DND-41 (cell line): ENCODE data around the gene FOXJ3.

Experiments
- ATAC-seq: fragments of 200-7000 bp; cut with Tn5 transposase; 3 replicates; pipeline ENCODE4 v1.9.1; 2021; ENCODE audit warnings: low read depth; ENCODE audit not compliant: insufficient read depth
- DNase-seq: peaks from one replicate; pipeline ENCODE4 v3.0.0-alpha.2; 2020
- H2AFZ ChIP-seq: 2 replicates; pipeline ENCODE4 v1.6.0; 2012; ENCODE audit warnings: low read depth, low read length
- H3K27ac ChIP-seq: 2 replicates; pipeline ENCODE4 v1.5.1; 2012; ENCODE audit warnings: low read length, inconsistent platforms
- H3K27me3 ChIP-seq: fragments of 200-600 bp; sonication (generic); 2 replicates; pipeline ENCODE4 v1.6.0; 2012; ENCODE audit warnings: low read length, mild to moderate bottlenecking, inconsistent platforms; ENCODE audit not compliant: insufficient read depth, poor library complexity
- H3K36me3 ChIP-seq: 2 replicates; pipeline ENCODE4 v1.5.1; 2012; ENCODE audit warnings: low read length, inconsistent platforms; ENCODE audit not compliant: insufficient read depth
- H3K4me1 ChIP-seq: 2 replicates; pipeline ENCODE4 v1.5.1; 2012; ENCODE audit warnings: mild to moderate bottlenecking, low read length; ENCODE audit not compliant: insufficient read depth
- H3K4me2 ChIP-seq: 2 replicates; pipeline ENCODE4 v1.6.0; 2012; ENCODE audit warnings: mild to moderate bottlenecking, moderate library complexity, low read length, inconsistent platforms; ENCODE audit not compliant: insufficient read depth
- H3K4me3 ChIP-seq, 2 experiments: fragments of 200-600 bp in 1 of 2; shearing (Covaris generic) in 1 of 2; 2 replicates each; pipeline ENCODE4 v1.5.1; 2012 to 2016; ENCODE audit warnings: inconsistent platforms in 2 of 2, low read length in 2 of 2, mild to moderate bottlenecking in 2 of 2, low read depth in 1 of 2, moderate library complexity in 1 of 2
- H3K79me2 ChIP-seq: 2 replicates; pipeline ENCODE4 v1.6.0; 2012; ENCODE audit warnings: low read length, inconsistent platforms; ENCODE audit not compliant: insufficient read depth
- H3K9ac ChIP-seq: 2 replicates; pipeline ENCODE4 v1.6.0; 2012; ENCODE audit warnings: low read depth, mild to moderate bottlenecking, inconsistent platforms, low read length, moderate library complexity
- H3K9me3 ChIP-seq: 2 replicates; pipeline ENCODE4 v1.5.1; 2012; ENCODE audit warnings: low read length, moderate library complexity, mild to moderate bottlenecking, inconsistent platforms; ENCODE audit not compliant: insufficient read depth, severe bottlenecking
- H4K20me1 ChIP-seq: 2 replicates; pipeline ENCODE4 v1.6.0; 2012; ENCODE audit warnings: low read length; ENCODE audit not compliant: insufficient read depth
- CTCF ChIP-seq: IDR thresholded peaks from 2 replicates; pipeline ENCODE4 v1.5.1; 2012; ENCODE audit warnings: borderline replicate concordance, low read length, moderate library complexity, mild to moderate bottlenecking; ENCODE audit not compliant: poor library complexity, severe bottlenecking; ENCODE audit errors: extremely low read depth
- EZH2 ChIP-seq: IDR thresholded peaks from 3 replicates; pipeline ENCODE4 v1.6.1; 2012; ENCODE audit warnings: borderline replicate concordance, low read depth, mild to moderate bottlenecking, moderate library complexity, low read length, inconsistent platforms; ENCODE audit not compliant: severe bottlenecking

FOXJ3 gene

GRCh38 chr1:42145764-42146625 is 189.0 kb downstream of the FOXJ3 start:
- peaks cover 18% of the 10 kb centered on the region for H3K4me1 ChIP-seq
- ATAC-seq: no peak
- H3K36me3 ChIP-seq: no peaks in the 10 kb centered on the region
- H3K79me2 ChIP-seq: no peaks in the 10 kb centered on the region
- no peak overlapping the region for H3K9ac ChIP-seq
- H2AFZ ChIP-seq: no peak overlapping the region
- H3K27me3 ChIP-seq: no peaks in the 10 kb centered on the region
- no peak overlapping the region for H3K27ac ChIP-seq
- DNase-seq: no peak
- H3K4me3 ChIP-seq: no peak overlapping the region
- no peaks in the 10 kb centered on the region for H3K9me3 ChIP-seq
- TF ChIP-seq CTCF: no peak
- no peak for TF ChIP-seq EZH2
- no peaks in the 10 kb centered on the region for H4K20me1 ChIP-seq
- no peak overlapping the region for H3K4me2 ChIP-seq

GRCh38 chr1:42145389-42145716 is 189.7 kb downstream of the FOXJ3 start:
- DNase-seq (no peak), ATAC-seq (no peak)
- Histone ChIP-seq H3K79me2 (no peaks in the 10 kb centered on the region), H3K36me3 (no peaks in the 10 kb centered on the region), H3K27ac (no peak overlapping the region), H2AFZ (no peak overlapping the region), H3K4me2 (no peak overlapping the region), H3K9me3 (no peaks in the 10 kb centered on the region), H3K9ac (no peak overlapping the region), H3K4me1 (peaks cover 18% of the 10 kb centered on the region), H3K4me3 (no peak overlapping the region), H4K20me1 (no peaks in the 10 kb centered on the region), H3K27me3 (no peaks in the 10 kb centered on the region)
- TF ChIP-seq CTCF: no peak
- no peak for TF ChIP-seq EZH2

GRCh38 chr1:42144711-42145388 is 190.2 kb downstream of the FOXJ3 start:
- Histone ChIP-seq H3K36me3 (no peaks in the 10 kb centered on the region), H4K20me1 (no peaks in the 10 kb centered on the region), H3K4me3 (no peak overlapping the region), H3K79me2 (no peaks in the 10 kb centered on the region), H3K4me1 (peaks cover 18% of the 10 kb centered on the region), H3K27me3 (no peaks in the 10 kb centered on the region), H3K9me3 (no peaks in the 10 kb centered on the region), H3K4me2 (no peak overlapping the region), H3K9ac (no peak overlapping the region), H3K27ac (no peak overlapping the region), H2AFZ (no peak overlapping the region)
- ATAC-seq (0 out of 3 replicates have a peak, but pooled peaks have one; percentile 23), DNase-seq (no peak)
- TF ChIP-seq EZH2: no peak
- TF ChIP-seq CTCF: peak; percentile 15
